Adipocyte (in vitro differentiated cells): ENCODE data around the gene ERC1.
A peak's percentile ranks its signal among the peaks of the same experiment; 100 is the strongest.

ENCODE experiments used
- DNase-seq: peaks from one replicate; pipeline ENCODE4 v3.0.0-alpha.2; 2015; ENCODE audit warnings: low read depth
- H3K27me3 ChIP-seq: replicated peaks from 2 replicates; pipeline ENCODE4 v1.7.0; 2013; ENCODE audit warnings: mild to moderate bottlenecking, low read length, moderate library complexity; ENCODE audit not compliant: control insufficient read depth, insufficient read depth
- H3K36me3 ChIP-seq: 2 replicates; pipeline ENCODE4 v1.7.0; 2013; ENCODE audit warnings: low read length, mild to moderate bottlenecking, moderate library complexity; ENCODE audit not compliant: control insufficient read depth, insufficient read depth, severe bottlenecking
- H3K4me1 ChIP-seq: 2 replicates; pipeline ENCODE4 v1.7.0; 2013; ENCODE audit warnings: mild to moderate bottlenecking, low read length, moderate library complexity; ENCODE audit not compliant: control insufficient read depth, insufficient read depth
- H3K4me3 ChIP-seq: 2 replicates; pipeline ENCODE4 v1.7.0; 2013; ENCODE audit warnings: mild to moderate bottlenecking, low read length, moderate library complexity
- H3K9ac ChIP-seq: 2 replicates; pipeline ENCODE4 v1.7.0; 2013; ENCODE audit warnings: mild to moderate bottlenecking, low read length, moderate library complexity
- H3K9me3 ChIP-seq: 2 replicates; pipeline ENCODE4 v1.7.0; 2013; ENCODE audit warnings: mild to moderate bottlenecking, low read length, moderate library complexity; ENCODE audit not compliant: control insufficient read depth

The ERC1 gene

DNA sequence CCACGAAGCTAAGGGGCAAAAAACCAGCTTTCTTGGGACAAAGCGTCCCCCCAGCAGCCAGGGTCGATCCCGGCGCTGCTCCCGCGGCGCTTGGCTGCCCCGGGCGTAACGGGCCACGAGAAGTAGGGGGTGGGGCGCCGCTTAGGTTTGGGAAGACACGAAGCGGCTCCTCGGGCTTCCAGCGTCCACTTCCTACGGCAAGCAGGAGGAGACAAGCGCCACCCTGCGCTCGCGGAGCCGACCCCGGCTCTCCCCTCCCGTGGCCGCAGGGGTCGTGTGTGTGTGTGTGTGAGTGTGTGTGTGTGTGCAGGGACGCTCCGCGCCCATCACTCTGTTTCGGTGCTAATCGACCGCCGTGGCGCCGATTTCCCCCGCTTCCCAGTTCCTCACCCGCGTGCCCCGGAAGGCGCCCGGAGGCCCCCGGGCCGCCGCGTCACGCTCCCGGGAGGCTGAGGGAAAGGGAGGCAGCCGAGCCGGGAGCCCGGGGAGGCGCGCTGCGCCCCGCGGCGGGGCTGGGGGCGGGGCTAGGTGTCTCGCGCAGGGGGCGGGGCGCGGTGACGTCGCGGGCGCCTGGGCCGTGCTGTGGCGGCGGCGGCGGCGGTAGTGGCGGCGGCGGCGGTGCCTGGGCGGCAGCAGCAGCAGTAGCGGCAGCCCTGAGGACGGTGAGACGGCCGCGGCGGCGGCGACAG is at the start of gene ERC1:
Gene ERC1, plus strand, starts transcription at position 563 of the 689 bp plus-strand sequence. CDS start 36,681 bp downstream, outside the sequence.
- peak; percentile 96 for DNase-seq

DNA sequence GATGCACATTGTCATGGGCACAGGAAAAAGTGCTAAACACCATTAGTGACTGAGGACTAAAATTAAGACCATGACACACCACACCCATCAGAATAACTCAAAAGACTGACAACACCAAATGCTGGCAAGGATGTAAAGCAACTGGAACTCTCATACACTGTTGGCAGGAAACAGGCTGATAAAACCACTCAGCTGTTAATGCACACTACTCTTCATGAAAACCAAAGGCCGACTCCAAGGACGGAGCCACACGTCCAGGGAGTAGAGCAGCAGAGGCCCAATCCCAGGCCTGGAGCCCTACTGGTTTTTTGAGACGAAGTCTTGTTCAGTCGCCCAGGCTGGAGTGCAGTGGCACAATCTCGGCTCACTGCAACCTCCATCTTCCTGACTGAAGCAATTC is 48.0 kb upstream of the ERC1 start:
- no peak for DNase-seq
- Histone ChIP-seq H3K36me3 (peaks cover 4% of the 10 kb centered on the region), H3K4me3 (no peak overlapping the region), H3K4me1 (peaks cover 13% of the 10 kb centered on the region), H3K9ac (no peak overlapping the region), H3K9me3 (no peaks in the 10 kb centered on the region), H3K27me3 (no peaks in the 10 kb centered on the region)

More for the DNA sequence above, at the start of gene ERC1:
- Histone ChIP-seq H3K9ac (peak within 1 kb of the TSS; percentile 99), H3K36me3 (no peaks in the 10 kb centered on the region), H3K4me1 (peaks cover 48% of the 10 kb centered on the region), H3K27me3 (no peaks in the 10 kb centered on the region), H3K9me3 (no peaks in the 10 kb centered on the region), H3K4me3 (peak within 1 kb of the TSS; percentile 94)

DNA sequence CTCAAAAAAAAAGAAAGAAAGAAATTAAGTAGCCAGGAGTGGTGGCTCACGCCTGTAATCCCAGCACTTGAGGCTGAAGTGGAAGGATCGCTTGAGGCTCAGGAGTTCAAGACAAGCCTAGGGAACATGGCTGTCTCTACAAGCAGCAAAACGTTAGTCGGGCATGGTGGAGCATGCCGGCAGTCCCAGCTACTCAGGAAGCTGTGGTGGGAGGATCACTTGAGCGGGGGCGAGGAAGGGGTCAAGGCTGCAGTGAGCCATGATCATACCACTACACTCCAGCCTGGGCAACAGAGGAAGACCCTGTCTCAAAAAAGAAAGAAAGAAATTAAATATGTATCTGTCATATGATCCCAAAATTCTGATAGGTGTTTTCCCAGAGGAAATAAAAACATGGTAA is 46.8 kb upstream of the ERC1 start:
- Histone ChIP-seq H3K4me1 (peaks cover 20% of the 10 kb centered on the region), H3K27me3 (no peaks in the 10 kb centered on the region), H3K9me3 (no peaks in the 10 kb centered on the region), H3K4me3 (no peak overlapping the region), H3K36me3 (peaks cover 4% of the 10 kb centered on the region), H3K9ac (no peak overlapping the region)
- no peak for DNase-seq

DNA sequence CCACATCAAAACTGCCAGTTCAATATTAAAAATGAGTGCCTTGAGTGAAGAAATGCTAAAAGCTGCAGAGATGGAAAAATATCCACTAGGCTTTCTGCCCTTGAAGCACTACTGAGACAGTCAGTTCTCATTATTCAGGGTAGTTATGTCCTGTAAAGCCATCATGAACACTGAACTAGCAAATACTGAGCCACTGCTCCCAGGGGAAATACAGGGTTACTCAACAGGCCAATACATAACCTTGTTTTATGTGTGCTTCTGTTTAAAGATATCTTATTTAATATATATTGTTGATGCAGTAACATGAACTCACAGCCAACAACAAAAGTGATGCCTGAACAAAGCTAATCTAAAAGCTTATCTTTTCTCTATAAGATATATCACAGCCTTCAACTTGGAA is 44.8 kb upstream of the ERC1 start:
- Histone ChIP-seq H3K4me1 (peaks cover 20% of the 10 kb centered on the region), H3K9ac (peak overlapping the region; percentile 51), H3K4me3 (no peak overlapping the region), H3K27me3 (no peaks in the 10 kb centered on the region), H3K9me3 (no peaks in the 10 kb centered on the region), H3K36me3 (peaks cover 4% of the 10 kb centered on the region)
- DNase-seq = peak; percentile 27

DNA sequence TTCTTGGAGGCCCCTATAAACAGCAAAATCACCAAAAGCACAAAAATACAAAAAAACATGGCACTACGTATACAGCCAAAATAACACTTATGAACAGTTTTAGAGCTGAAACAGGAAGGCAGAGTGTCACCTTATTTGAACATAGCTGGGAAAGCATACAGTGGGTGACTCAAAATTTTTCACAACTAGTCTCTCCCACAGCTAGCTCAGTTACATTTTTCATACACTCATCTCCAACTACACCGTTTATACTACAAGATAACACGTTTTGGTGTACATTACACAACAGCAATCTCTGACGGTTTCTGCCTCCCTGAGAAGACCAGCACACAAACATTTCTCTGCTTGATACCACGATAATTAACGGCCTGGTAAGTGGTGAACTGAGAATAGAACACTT is 44.4 kb upstream of the ERC1 start:
- H3K4me3 ChIP-seq = no peak overlapping the region
- no peak for DNase-seq
- no peaks in the 10 kb centered on the region for H3K27me3 ChIP-seq
- no peaks in the 10 kb centered on the region for H3K9me3 ChIP-seq
- peaks cover 4% of the 10 kb centered on the region for H3K36me3 ChIP-seq
- H3K4me1 ChIP-seq = peaks cover 20% of the 10 kb centered on the region
- no peak overlapping the region for H3K9ac ChIP-seq

DNA sequence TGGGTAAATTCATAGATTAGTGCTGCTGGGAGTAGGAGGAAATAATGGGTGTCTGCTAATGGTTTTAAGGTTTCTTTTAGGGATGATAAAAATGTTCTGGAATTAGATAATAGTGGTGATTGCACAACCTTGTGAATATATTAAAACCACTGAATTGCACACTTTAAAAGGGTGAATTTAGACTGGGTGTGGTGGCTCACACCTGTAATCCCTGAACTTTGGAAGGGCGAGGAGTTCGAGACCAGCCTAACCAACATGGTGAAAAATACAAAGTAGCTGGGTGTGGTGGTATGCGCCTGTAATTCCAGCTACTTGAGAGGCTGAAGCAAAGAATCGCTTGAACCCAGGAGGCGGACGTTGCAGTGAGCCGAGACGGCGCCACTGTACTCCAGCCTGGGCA is 42.8 kb upstream of the ERC1 start:
- DNase-seq = no peak
- Histone ChIP-seq H3K27me3 (no peaks in the 10 kb centered on the region), H3K36me3 (no peaks in the 10 kb centered on the region), H3K9ac (peak overlapping the region; percentile 98), H3K4me3 (peak overlapping the region; percentile 99), H3K4me1 (peaks cover 22% of the 10 kb centered on the region), H3K9me3 (no peaks in the 10 kb centered on the region)

DNA sequence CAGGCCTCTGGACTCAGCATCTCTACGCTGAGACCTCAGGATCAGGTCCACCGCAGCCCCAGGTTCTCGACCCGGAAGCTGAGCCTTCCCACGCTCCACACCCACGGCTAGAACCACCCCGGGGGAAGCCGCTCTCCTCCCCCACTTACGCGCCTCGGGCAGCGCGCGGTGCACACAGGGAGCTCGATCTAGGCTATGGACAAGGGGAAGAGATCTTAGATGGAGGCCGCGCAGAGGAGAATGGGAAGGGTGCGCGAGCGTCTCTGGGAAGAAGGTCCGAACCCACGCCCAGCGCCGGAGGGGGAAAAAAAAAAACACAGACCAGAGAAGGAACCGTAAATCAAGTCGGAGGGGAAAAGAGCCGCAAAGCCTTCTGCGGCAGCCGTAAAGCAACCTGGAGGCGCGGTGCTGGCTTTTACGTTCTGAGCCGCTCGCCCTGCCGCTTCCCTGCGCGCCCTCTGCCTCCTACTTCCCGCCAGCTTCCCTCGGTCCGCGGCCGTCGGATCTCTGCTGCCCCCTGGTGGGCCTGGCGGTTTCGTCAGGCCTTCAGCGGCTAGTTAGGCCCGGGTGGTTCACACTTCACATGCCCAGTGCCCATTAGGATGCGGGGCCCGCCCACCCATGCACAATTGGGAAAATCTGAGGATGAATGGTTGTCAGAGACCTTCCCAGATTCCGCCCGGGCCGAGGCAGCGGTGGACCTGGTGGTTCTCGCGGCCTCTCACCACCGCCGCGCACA is 41.4 kb upstream of the ERC1 start, which contains the start of gene RAD52:
Gene RAD52, minus strand, starts transcription at position 242 of the 739 bp plus-strand sequence. CDS start 16,636 bp downstream, outside the sequence.
- Histone ChIP-seq H3K9ac (peak within 1 kb of the TSS; percentile 98), H3K36me3 (no peaks in the 10 kb centered on the region), H3K9me3 (no peaks in the 10 kb centered on the region), H3K4me1 (peaks cover 31% of the 10 kb centered on the region), H3K4me3 (peak within 1 kb of the TSS; percentile 99), H3K27me3 (no peaks in the 10 kb centered on the region)
- peak; percentile 100 for DNase-seq

DNA sequence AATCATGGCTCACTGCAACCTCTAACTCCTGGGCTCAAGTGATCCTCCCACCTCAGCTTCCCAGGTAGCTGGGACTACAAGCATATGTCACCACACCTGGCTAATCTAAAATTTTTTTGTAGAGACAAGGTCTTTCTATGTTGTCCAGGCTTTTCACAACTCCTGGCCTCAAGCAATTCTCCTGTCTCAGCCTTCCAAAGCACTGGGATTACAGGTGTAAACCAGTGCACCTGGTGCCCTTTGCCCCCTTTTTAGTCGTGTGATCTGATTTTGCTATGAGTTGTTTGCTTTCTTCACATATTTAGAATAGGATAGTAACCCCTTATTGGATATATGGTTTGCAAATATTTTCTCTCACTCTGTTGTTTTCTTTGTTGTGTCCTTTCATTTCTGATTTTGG is 39.8 kb upstream of the ERC1 start:
- no peaks in the 10 kb centered on the region for H3K27me3 ChIP-seq
- H3K4me1 ChIP-seq = peaks cover 28% of the 10 kb centered on the region
- no peak overlapping the region for H3K9ac ChIP-seq
- no peak overlapping the region for H3K4me3 ChIP-seq
- no peaks in the 10 kb centered on the region for H3K36me3 ChIP-seq
- no peaks in the 10 kb centered on the region for H3K9me3 ChIP-seq
- DNase-seq = no peak

DNA sequence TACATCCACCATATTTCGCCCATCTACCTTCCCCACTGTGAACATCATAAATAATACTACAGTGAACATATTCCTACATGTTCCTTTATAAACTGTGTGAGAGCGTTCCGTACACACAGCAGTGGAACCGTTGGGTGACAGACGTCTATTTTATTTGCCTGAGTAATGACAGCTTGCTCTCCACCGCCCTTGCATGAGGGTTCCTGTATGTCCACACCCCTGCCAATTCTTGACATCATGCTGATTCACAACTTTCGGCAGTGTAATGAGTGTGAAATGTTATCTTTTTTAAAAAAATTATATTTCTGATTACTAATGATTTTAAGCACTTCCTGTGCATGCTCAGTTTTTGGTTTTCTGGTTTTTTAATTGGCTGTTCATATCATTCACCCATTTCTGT is 37.2 kb upstream of the ERC1 start:
- H3K9ac ChIP-seq = no peak overlapping the region
- no peaks in the 10 kb centered on the region for H3K9me3 ChIP-seq
- peaks cover 11% of the 10 kb centered on the region for H3K4me1 ChIP-seq
- no peaks in the 10 kb centered on the region for H3K27me3 ChIP-seq
- no peak overlapping the region for H3K4me3 ChIP-seq
- no peaks in the 10 kb centered on the region for H3K36me3 ChIP-seq
- DNase-seq = no peak

DNA sequence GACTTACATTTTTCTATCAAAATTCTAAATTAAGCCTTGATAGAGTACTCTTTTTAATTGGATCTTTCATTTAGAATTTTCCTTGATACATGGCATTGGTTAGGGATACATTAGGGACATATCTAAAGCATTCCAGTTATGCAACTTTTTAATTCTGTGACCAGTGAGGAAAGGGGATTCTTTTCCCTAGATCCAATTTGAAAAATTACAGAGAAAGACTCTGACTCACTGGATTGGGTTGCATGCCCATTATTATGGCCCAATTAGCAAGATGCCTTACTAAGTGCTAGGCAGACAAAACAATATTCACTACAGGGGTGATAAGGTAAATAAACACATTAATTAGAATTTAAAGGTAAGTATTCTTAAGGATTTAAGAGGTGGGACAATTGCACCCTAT is 36.3 kb upstream of the ERC1 start:
- Histone ChIP-seq H3K9me3 (no peaks in the 10 kb centered on the region), H3K4me1 (peaks cover 11% of the 10 kb centered on the region), H3K4me3 (no peak overlapping the region)

DNA sequence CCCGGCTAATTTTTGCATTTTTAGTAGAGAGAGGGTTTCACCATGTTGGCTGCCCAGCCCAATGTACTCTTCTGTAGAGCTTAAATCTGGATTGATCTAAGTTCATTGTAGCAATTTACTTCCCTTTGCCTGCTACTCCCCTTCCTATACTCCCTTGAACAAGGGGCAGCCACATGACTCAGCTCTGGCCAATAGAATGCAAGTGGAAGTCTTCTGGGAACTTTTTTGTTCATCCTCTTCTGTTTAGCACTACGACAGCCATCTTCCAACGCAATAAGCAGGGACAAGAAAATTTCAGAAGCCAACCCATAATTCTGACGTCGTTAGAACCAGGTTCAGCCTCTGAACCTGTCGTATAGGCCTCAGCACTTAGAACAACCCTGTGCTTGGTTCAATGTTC is 35.1 kb upstream of the ERC1 start:
- DNase-seq = no peak
- H3K36me3 ChIP-seq = no peaks in the 10 kb centered on the region
- H3K9me3 ChIP-seq = no peaks in the 10 kb centered on the region
- no peaks in the 10 kb centered on the region for H3K27me3 ChIP-seq
- H3K4me3 ChIP-seq = no peak overlapping the region
- peaks cover 11% of the 10 kb centered on the region for H3K4me1 ChIP-seq
- no peak overlapping the region for H3K9ac ChIP-seq

More for the DNA sequence above, 36.3 kb upstream of the ERC1 start:
- Histone ChIP-seq H3K9ac (no peak overlapping the region), H3K27me3 (no peaks in the 10 kb centered on the region), H3K36me3 (no peaks in the 10 kb centered on the region)
- no peak for DNase-seq
